Tibial artery (tissue), 4 donors: ENCODE data around the gene CCDC57.
A peak's percentile ranks its signal among the peaks of the same experiment; 100 is the strongest.

ENCODE experiments used
- DNase-seq, 2 donors: peaks; one replicate each; pipeline ENCODE4 v3.0.0-alpha.2; 2019
- H3K27ac ChIP-seq, 2 donors: fragments of 200-600 bp; sonication (generic) in 1 of 2; 1 replicate in 1 of 2; 2 replicates in 1 of 2; pipeline ENCODE4 v1.5.1; 2018 to 2019; ENCODE audit warnings: mild to moderate bottlenecking in 1 of 2
- H3K27me3 ChIP-seq, 2 donors: fragments of 200-600 bp; sonication (generic) in 1 of 2; one replicate each; pipeline versions ENCODE4 v1.5.1 to v1.6.0; 2016 to 2019
- H3K36me3 ChIP-seq, 3 donors: fragments of 200-600 bp; sonication (generic) in 2 of 3; one replicate each; pipeline ENCODE4 v1.5.1; 2016 to 2019; ENCODE audit warnings: mild to moderate bottlenecking in 2 of 3
- H3K4me1 ChIP-seq, 4 donors: fragments of 200-600 bp; sonication (generic) in 2 of 4; 1 replicate in 3 of 4; 2 replicates in 1 of 4; pipeline ENCODE4 v1.5.1; 2016 to 2019
- H3K4me3 ChIP-seq, 2 donors: fragments of 200-600 bp; sonication (generic) in 1 of 2; 1 replicate in 1 of 2; 2 replicates in 1 of 2; pipeline ENCODE4 v1.5.1; 2018 to 2019; ENCODE audit warnings: mild to moderate bottlenecking in 2 of 2
- H3K9me3 ChIP-seq, 3 donors: fragments of 200-600 bp; sonication (generic) in 1 of 3; one replicate each; pipeline ENCODE4 v1.5.1; 2016 to 2019
- CTCF ChIP-seq, 2 experiments: fragments of 200-600 bp in 1 of 2; fragments of 450-650 bp in 1 of 2; IDR thresholded peaks; one replicate each; pipeline ENCODE4 v1.5.1; 2017 to 2019; ENCODE audit warnings: antibody characterized with exemption in 2 of 2, mild to moderate bottlenecking in 1 of 2, moderate library complexity in 1 of 2
- intact Hi-C: fragments of 100-400 bp; cut with DNase I; formaldehyde crosslinking; loops from one replicate; pipeline ENCODE4 v1.15.0; 2023; ENCODE audit warnings: low total_unique reads

CCDC57 gene

DNA sequence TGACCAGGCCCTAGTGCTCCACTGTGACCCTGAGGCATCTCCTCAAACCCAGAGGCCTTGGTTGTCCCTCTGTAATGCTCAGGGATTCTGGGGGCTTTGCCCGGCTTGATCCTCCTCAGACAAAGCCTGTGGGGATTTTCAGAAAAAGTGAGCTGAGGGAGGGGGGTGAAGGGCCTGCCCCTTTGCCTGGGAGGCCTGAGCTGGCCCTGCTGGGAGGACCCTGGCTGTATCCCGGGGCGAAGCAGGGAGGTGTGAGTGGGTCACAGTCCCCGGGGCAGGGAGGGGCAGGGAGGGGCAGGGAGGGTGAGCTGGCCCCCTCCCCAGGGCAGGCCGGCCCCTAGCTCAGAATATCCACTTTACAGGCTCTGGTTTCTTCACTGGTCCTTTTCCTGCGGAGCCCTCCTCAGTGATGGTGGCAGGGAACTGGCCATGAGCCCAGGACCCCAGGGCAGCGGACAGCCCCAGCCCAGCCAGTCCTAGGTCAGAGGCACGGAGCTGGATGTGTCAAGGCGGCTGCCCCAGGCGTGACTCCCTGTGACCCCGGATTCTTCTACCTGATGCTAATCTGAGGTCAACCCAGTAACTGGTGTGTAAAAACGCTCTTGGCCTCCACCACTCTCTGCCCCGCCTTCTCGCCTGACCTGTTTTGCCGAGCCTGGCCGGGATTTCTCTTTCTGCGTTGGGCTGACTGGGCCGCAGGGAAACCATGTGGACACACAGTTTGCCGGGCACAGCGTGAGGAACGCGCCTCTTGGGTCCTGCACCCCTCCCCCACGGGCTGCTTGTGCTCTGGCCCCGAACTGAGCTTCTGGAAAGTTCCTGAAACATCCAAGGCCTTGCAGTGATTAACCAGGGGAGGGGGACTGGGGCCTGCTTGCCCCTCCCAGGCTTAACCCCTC is 108.8 kb downstream of the CCDC57 start:
- Histone ChIP-seq H3K4me3 (no peak overlapping the region), H3K27me3 (no peaks in the 10 kb centered on the region), H3K36me3 (no peaks in the 10 kb centered on the region), H3K9me3 (no peaks in the 10 kb centered on the region), H3K27ac (peak overlapping the region; percentile 59 to 70), H3K4me1 (peaks cover 0 to 73% (median 39%) of the 10 kb centered on the region in 4 donors)
- TF ChIP-seq CTCF (IDR thresholded peaks at IDR 0.05), result no peak
- DNase-seq, result peak; percentile 71 to 91
- intact Hi-C loops, result no loop called here

- no peaks in the 10 kb centered on the region for H3K27me3 ChIP-seq
- H3K9me3 ChIP-seq, result no peaks in the 10 kb centered on the region
- intact Hi-C loops, result no loop called here
- no peak for TF ChIP-seq CTCF (IDR thresholded peaks at IDR 0.05)
- no peaks in the 10 kb centered on the region for H3K36me3 ChIP-seq
- no peak overlapping the region for H3K4me3 ChIP-seq
- no peak for DNase-seq
- H3K4me1 ChIP-seq, result peaks cover 0 to 75% (median 36%) of the 10 kb centered on the region in 4 donors
- peak overlapping the region in 1 of 2 donors; percentile 23 for H3K27ac ChIP-seq
Measured at GRCh38 chr17:82101767-82102679, 110.6 kb downstream of the CCDC57 start.

GRCh38 chr17:82101301-82101715 is 111.3 kb downstream of the CCDC57 start:
- H3K27me3 ChIP-seq, result no peaks in the 10 kb centered on the region
- peaks cover 0 to under 1% (median 0%) of the 10 kb centered on the region in 3 donors for H3K36me3 ChIP-seq
- intact Hi-C loops, result no loop called here
- H3K9me3 ChIP-seq, result no peaks in the 10 kb centered on the region
- no peak for DNase-seq
- no peak for TF ChIP-seq CTCF (IDR thresholded peaks at IDR 0.05)
- H3K4me3 ChIP-seq, result no peak overlapping the region
- H3K4me1 ChIP-seq, result peaks cover 0 to 75% (median 36%) of the 10 kb centered on the region in 4 donors
- H3K27ac ChIP-seq, result peak overlapping the region in 1 of 2 donors; percentile 23

- Histone ChIP-seq H3K4me1 (peaks cover 0 to 75% (median 35%) of the 10 kb centered on the region in 4 donors), H3K27me3 (no peaks in the 10 kb centered on the region), H3K36me3 (peaks cover 0 to 7% (median 5%) of the 10 kb centered on the region in 3 donors), H3K9me3 (no peaks in the 10 kb centered on the region), H3K4me3 (no peak overlapping the region), H3K27ac (peak overlapping the region in 1 of 2 donors; percentile 98)
- intact Hi-C loops, result no loop called here
- no peak for DNase-seq
- TF ChIP-seq CTCF (IDR thresholded peaks at IDR 0.05), result no peak
Measured at GRCh38 chr17:82100502-82101298, 111.9 kb downstream of the CCDC57 start.
